Measurements from ENCODE around the gene SAMD11.

SAMD11 gene

DNA sequence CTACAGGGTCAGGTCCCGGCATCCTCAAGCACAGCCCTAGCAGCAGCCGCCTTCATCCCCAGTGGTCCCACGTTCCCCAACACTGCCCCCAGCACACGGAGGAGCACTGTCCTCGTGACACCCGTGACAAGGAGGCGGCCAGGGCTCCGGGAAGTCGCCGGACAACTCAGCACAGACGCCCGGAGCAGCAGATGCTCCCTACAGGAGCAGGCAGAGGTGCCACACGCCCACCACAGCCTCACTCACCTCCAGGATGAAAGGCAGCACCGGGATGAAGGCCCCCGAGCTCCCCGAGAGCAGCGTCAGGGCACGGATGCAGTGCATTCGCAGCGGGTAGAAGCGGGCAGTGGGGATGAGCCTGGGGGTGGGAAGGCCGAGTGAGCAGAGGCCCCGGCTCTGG, 27.2 kb downstream of the SAMD11 start:
- TF ChIP-seq FOXM1 (IDR thresholded peaks at IDR 0.05; ENCODE audit: borderline replicate concordance, low read depth) (no peak), RAD21 (IDR thresholded peaks at IDR 0.05; ENCODE audit: low read depth) (no peak), EGR1 (IDR thresholded peaks at IDR 0.05) (no peak), CREB1 (IDR thresholded peaks at IDR 0.05; ENCODE audit: low read depth) (no peak), ZBTB7A (IDR thresholded peaks at IDR 0.05; ENCODE audit: low read depth) (no peak), TCF12 (IDR thresholded peaks at IDR 0.05; ENCODE audit: low read depth) (no peak), TEAD4 (IDR thresholded peaks at IDR 0.05) (no peak), CEBPB (IDR thresholded peaks at IDR 0.05) (no peak), YY1 (IDR thresholded peaks at IDR 0.05; ENCODE audit: low read depth) (no peak), NFIC (IDR thresholded peaks at IDR 0.05) (no peak), EP300 (IDR thresholded peaks at IDR 0.05; ENCODE audit: borderline replicate concordance) (no peak), TAF1 (IDR thresholded peaks at IDR 0.05; ENCODE audit: low read depth) (no peak)
- TF ChIP-seq, protein P1, sequence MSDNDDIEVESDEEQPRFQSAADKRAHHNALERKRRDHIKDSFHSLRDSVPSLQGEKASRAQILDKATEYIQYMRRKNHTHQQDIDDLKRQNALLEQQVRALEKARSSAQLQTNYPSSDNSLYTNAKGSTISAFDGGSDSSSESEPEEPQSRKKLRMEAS (IDR thresholded peaks at IDR 0.05): no peak
- TF ChIP-seq, protein P2, sequence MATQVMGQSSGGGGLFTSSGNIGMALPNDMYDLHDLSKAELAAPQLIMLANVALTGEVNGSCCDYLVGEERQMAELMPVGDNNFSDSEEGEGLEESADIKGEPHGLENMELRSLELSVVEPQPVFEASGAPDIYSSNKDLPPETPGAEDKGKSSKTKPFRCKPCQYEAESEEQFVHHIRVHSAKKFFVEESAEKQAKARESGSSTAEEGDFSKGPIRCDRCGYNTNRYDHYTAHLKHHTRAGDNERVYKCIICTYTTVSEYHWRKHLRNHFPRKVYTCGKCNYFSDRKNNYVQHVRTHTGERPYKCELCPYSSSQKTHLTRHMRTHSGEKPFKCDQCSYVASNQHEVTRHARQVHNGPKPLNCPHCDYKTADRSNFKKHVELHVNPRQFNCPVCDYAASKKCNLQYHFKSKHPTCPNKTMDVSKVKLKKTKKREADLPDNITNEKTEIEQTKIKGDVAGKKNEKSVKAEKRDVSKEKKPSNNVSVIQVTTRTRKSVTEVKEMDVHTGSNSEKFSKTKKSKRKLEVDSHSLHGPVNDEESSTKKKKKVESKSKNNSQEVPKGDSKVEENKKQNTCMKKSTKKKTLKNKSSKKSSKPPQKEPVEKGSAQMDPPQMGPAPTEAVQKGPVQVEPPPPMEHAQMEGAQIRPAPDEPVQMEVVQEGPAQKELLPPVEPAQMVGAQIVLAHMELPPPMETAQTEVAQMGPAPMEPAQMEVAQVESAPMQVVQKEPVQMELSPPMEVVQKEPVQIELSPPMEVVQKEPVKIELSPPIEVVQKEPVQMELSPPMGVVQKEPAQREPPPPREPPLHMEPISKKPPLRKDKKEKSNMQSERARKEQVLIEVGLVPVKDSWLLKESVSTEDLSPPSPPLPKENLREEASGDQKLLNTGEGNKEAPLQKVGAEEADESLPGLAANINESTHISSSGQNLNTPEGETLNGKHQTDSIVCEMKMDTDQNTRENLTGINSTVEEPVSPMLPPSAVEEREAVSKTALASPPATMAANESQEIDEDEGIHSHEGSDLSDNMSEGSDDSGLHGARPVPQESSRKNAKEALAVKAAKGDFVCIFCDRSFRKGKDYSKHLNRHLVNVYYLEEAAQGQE (IDR thresholded peaks at IDR 0.05; ENCODE audit: low read depth): no peak
- TF ChIP-seq, protein P3, sequence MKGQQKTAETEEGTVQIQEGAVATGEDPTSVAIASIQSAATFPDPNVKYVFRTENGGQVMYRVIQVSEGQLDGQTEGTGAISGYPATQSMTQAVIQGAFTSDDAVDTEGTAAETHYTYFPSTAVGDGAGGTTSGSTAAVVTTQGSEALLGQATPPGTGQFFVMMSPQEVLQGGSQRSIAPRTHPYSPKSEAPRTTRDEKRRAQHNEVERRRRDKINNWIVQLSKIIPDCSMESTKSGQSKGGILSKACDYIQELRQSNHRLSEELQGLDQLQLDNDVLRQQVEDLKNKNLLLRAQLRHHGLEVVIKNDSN (IDR thresholded peaks at IDR 0.05): no peak

DNA sequence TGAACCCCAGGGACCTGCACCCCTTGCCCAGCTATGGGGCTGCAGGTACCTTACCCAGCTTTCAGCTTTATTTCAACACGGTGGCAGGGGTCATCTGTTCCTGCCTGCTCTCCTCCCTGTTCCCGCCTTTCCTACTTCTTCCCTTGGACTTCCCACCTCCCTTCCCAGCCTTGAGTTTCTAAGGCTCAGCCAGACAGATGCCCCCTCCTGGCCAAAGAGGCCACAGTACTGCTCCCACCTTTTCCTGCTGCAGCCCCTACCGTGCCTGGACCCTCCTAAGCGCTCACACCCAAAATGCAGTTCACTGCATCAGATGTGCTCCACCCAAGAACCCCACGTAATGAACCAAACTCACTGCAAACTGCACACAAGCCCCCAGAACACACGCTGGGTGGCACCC, 27.6 kb downstream of the SAMD11 start:
- TF ChIP-seq, protein P1 (IDR thresholded peaks at IDR 0.05): no peak
- TF ChIP-seq ZBTB7A (IDR thresholded peaks at IDR 0.05; ENCODE audit: low read depth) (no peak), RAD21 (IDR thresholded peaks at IDR 0.05; ENCODE audit: low read depth) (peak; percentile 29; the same call in 1 of the 2 replicates), EP300 (IDR thresholded peaks at IDR 0.05; ENCODE audit: borderline replicate concordance) (no peak), TCF12 (IDR thresholded peaks at IDR 0.05; ENCODE audit: low read depth) (no peak), CREB1 (IDR thresholded peaks at IDR 0.05; ENCODE audit: low read depth) (no peak)
- TF ChIP-seq, protein P2 (IDR thresholded peaks at IDR 0.05; ENCODE audit: low read depth): no peak

DNA sequence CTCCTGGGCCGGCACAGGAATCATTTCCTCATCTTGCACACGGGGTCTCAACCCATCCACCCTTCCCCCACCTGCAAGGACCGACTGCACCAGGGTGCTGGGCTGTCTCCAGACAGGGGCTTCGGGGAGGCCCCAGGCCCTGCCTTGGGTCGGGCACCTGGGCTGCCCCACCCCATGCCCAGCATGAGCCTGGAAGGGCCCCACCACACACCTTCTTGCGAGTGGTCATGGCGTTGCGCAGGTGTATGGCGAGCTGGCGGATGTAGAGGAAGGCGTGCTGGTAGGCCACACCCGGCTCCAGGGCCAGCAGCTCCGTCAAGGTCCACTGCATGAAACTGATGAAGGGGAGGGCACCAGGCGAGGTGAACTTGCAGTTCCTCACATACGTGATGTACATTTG, 28.5 kb downstream of the SAMD11 start:
- TF ChIP-seq CREB1 (IDR thresholded peaks at IDR 0.05; ENCODE audit: low read depth) (no peak), YY1 (IDR thresholded peaks at IDR 0.05; ENCODE audit: low read depth) (no peak), NFIC (IDR thresholded peaks at IDR 0.05) (no peak), TCF12 (IDR thresholded peaks at IDR 0.05; ENCODE audit: low read depth) (no peak), RAD21 (IDR thresholded peaks at IDR 0.05; ENCODE audit: low read depth) (no peak), EP300 (IDR thresholded peaks at IDR 0.05; ENCODE audit: borderline replicate concordance) (no peak), CEBPB (IDR thresholded peaks at IDR 0.05) (no peak)
- TF ChIP-seq, protein P2 (IDR thresholded peaks at IDR 0.05; ENCODE audit: low read depth): no peak
- TF ChIP-seq, protein P1 (IDR thresholded peaks at IDR 0.05): no peak

DNA sequence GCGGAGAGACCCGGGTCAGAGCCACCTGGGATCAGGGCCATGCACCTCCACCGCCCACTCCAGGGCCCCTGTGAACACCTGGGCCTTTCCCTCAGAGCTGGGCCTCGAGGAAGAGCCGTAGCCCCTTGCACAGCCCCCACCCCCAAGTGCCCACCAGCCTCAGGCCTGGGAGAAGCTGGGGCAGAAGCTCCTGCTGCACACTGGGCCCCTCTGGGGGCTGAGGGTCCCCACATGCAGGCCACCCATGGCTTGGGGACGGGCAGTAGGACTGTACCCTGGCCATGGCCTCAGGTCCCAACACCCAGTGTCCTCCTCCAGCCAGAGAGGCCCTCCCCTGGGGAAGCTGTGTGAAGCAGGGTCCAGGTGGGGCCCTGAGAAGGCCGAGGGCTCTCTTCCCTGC, 28.9 kb downstream of the SAMD11 start:
- no peak for TF ChIP-seq TAF1 (IDR thresholded peaks at IDR 0.05; ENCODE audit: low read depth)
- no peak for TF ChIP-seq RAD21 (IDR thresholded peaks at IDR 0.05; ENCODE audit: low read depth)

DNA sequence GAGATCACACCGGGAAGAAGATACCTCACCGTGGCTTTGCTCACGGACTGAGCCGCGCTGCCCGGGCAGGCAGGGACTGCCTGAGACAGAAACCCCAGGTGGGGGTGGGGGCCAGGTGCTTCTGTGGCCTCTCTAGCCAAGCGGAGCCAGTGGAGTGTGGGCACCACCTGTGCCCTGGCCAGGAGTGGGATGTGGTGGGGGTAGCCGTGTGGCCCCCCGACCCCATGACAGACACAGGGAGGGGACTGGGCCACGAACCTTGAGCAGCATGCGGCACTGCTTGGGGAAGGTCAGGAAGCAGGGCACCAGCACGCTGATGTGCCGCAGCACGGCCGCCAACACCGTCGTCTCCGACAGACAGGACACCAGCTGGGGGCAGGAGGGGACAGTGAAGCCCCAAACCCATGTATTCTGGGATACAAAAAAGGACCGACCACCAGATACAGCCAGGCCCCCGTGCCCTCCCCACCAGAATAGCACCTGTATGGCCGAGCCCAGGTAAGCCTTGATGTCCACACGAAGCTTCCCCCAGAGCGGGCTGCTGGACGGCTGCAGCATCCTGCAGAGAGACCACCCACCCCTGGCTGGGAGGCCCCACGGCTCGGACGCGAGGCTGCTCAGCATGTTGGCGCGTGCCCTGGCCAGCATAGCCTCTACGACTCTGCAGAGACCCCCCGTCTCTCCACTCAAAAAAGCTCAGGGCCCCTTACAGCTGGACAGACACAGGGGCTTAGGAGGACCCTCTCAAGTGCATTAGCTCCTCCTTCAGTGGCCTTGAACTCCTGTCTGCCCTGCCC, 30.0 kb downstream of the SAMD11 start:
- TF ChIP-seq CEBPB (IDR thresholded peaks at IDR 0.05) (no peak), EGR1 (IDR thresholded peaks at IDR 0.05) (no peak), TAF1 (IDR thresholded peaks at IDR 0.05; ENCODE audit: low read depth) (no peak), YY1 (IDR thresholded peaks at IDR 0.05; ENCODE audit: low read depth) (no peak), TEAD4 (IDR thresholded peaks at IDR 0.05) (no peak), EP300 (IDR thresholded peaks at IDR 0.05; ENCODE audit: borderline replicate concordance) (no peak), NFIC (IDR thresholded peaks at IDR 0.05) (no peak), RAD21 (IDR thresholded peaks at IDR 0.05; ENCODE audit: low read depth) (no peak), CREB1 (IDR thresholded peaks at IDR 0.05; ENCODE audit: low read depth) (no peak), FOXM1 (IDR thresholded peaks at IDR 0.05; ENCODE audit: borderline replicate concordance, low read depth) (no peak), ZBTB7A (IDR thresholded peaks at IDR 0.05; ENCODE audit: low read depth) (no peak), TCF12 (IDR thresholded peaks at IDR 0.05; ENCODE audit: low read depth) (no peak)
- TF ChIP-seq, protein P2 (IDR thresholded peaks at IDR 0.05; ENCODE audit: low read depth): no peak
- TF ChIP-seq, protein P3 (IDR thresholded peaks at IDR 0.05): no peak
- TF ChIP-seq, protein P1 (IDR thresholded peaks at IDR 0.05): no peak
